Panc1 (cell line): ENCODE measurements around the gene KCNMA1. TPM values are rescaled to one million over a fixed set of nuclear protein-coding genes. Genes with fewer than 3 reads are reported as not detected.

Experiments used
- ATAC-seq: fragments of 200-7000 bp; cut with Tn5 transposase; 2 replicates; pipeline ENCODE4 v1.9.1; 2020; ENCODE audit warnings: mild to moderate bottlenecking, moderate library complexity
- BruUV-seq: library from RNA; stranded (reverse); fragments of 400-500 nt; replicated peaks from 2 replicates; lab custom pipeline; 2021; lab: Mats Ljungman, UMichigan
- CTCF ChIA-PET: fragments of 300-600 bp; sonication (Branson Sonifier 250); formaldehyde crosslinking; loops from one replicate; lab custom pipeline; 2022; ENCODE audit warnings: antibody characterized with exemption; lab: Charles Lee
- POLR2A ChIA-PET: fragments of 300-600 bp; sonication (Branson Sonifier 250); formaldehyde crosslinking; loops from one replicate; lab custom pipeline; 2022; ENCODE audit warnings: antibody characterized with exemption; lab: Charles Lee
- DNase-seq: peaks from one replicate; pipeline ENCODE4 v3.0.0-alpha.2; 2010; ENCODE audit warnings: low read depth, low spot score
- H3K27ac ChIP-seq: 2 replicates; pipeline ENCODE4 v1.5.1; 2011; ENCODE audit warnings: mild to moderate bottlenecking, low read length, inconsistent platforms
- H3K27me3 ChIP-seq: fragments of 200-500 bp; sonication (Bioruptor generic); 2 replicates; pipeline ENCODE4 v1.6.0; 2014; ENCODE audit warnings: low read length, inconsistent platforms; ENCODE audit not compliant: control insufficient read depth, insufficient read depth
- H3K36me3 ChIP-seq: fragments of 200-500 bp; sonication (Bioruptor generic); 2 replicates; pipeline ENCODE4 v1.5.1; 2014; ENCODE audit warnings: inconsistent platforms, mild to moderate bottlenecking, low read length, moderate library complexity; ENCODE audit not compliant: control insufficient read depth, insufficient read depth
- H3K4me1 ChIP-seq: 2 replicates; pipeline ENCODE4 v1.5.1; 2011; ENCODE audit warnings: inconsistent platforms, mild to moderate bottlenecking, low read length, moderate library complexity; ENCODE audit not compliant: control insufficient read depth, insufficient read depth
- H3K4me3 ChIP-seq, 2 experiments: 2 replicates each; pipeline ENCODE4 v1.5.1; 2011 to 2012; ENCODE audit warnings: low read depth in 2 of 2, low read length in 2 of 2, mild to moderate bottlenecking in 2 of 2, inconsistent platforms in 1 of 2, moderate library complexity in 1 of 2
- H3K9me3 ChIP-seq: fragments of 200-500 bp; sonication (Bioruptor generic); 2 replicates; pipeline ENCODE4 v1.5.1; 2014; ENCODE audit warnings: low read depth, mild to moderate bottlenecking, inconsistent platforms, low read length, moderate library complexity; ENCODE audit not compliant: control insufficient read depth, insufficient read depth
- POLR2AphosphoS5 ChIP-seq: IDR thresholded peaks from 2 replicates; pipeline ENCODE4 v1.6.1; 2012; ENCODE audit warnings: mild to moderate bottlenecking, low read depth, low read length, moderate library complexity
- SIN3A ChIP-seq: IDR thresholded peaks from 2 replicates; pipeline ENCODE4 v1.6.1; 2012; ENCODE audit warnings: low read depth, mild to moderate bottlenecking, low read length, moderate library complexity, borderline replicate concordance; ENCODE audit not compliant: insufficient read depth
- TCF7L2 ChIP-seq: IDR thresholded peaks from 2 replicates; pipeline ENCODE4 v1.6.1; 2011; ENCODE audit warnings: mild to moderate bottlenecking, low read depth, low read length, inconsistent platforms
- in situ Hi-C: cut with HindIII; loops from 2 replicates; pipeline ENCODE4 v1.10.0; 2016; ENCODE audit warnings: low sequenced_read_pairs, low pct_unique_long_range_greater_than_20kb
- intact Hi-C: fragments of 100-400 bp; cut with micrococcal nuclease; formaldehyde crosslinking; loops from one replicate; pipeline ENCODE4 v1.10.0; 2022; ENCODE audit not compliant: unreplicated experiment
- total RNA-seq: library from RNA; stranded (reverse); gene quantifications from one replicate; pipeline ENCODE4 v1.2.1, GENCODE V29; 2021; ENCODE audit not compliant: unreplicated experiment
- TF ChIP-seq, protein P1 (sequence below), 2 experiments: IDR thresholded peaks; 2 replicates each; pipeline ENCODE4 v1.6.1; 2011 to 2012; ENCODE audit warnings: low read depth in 2 of 2, control low read depth in 1 of 2, low read length in 1 of 2, mild to moderate bottlenecking in 1 of 2, moderate library complexity in 1 of 2; ENCODE audit not compliant: insufficient read depth in 1 of 2
- TF ChIP-seq, protein P2 (sequence below): fragments of 450-650 bp; IDR thresholded peaks from 2 replicates; pipeline ENCODE4 v1.5.1; 2017; ENCODE audit warnings: mild to moderate bottlenecking

KCNMA1 gene
- total RNA-seq, 1 experiment from 2014 or later, result 91.9 TPM

DNA sequence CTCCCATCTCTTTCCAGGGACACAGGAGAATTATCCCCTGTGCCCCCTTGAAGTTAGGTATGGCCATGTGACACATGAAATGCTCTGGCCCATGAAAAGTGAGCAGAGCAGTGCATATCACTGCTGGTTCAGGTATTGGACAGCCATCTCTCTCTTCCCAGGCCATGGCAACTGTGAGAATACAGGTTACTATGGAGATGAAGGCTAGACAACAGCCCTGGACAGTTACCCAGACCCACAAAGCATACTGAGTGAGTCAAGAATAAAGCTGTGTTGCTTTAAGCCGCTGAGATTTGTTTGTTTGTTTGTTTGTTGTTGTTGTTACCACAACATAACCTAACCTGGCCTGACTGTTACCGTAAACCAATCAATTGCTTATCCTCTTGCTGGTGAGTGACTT lies 722.3 kb downstream of the KCNMA1 start:
- Histone ChIP-seq H3K36me3 (no peaks in the 10 kb centered on the region), H3K4me3 (no peak overlapping the region), H3K4me1 (no peaks in the 10 kb centered on the region), H3K9me3 (no peaks in the 10 kb centered on the region), H3K27me3 (no peaks in the 10 kb centered on the region), H3K27ac (no peak overlapping the region)
- no peak for ATAC-seq
- no peak for DNase-seq
- intact Hi-C loops, result no loop called here
- TF ChIP-seq, protein P1, sequence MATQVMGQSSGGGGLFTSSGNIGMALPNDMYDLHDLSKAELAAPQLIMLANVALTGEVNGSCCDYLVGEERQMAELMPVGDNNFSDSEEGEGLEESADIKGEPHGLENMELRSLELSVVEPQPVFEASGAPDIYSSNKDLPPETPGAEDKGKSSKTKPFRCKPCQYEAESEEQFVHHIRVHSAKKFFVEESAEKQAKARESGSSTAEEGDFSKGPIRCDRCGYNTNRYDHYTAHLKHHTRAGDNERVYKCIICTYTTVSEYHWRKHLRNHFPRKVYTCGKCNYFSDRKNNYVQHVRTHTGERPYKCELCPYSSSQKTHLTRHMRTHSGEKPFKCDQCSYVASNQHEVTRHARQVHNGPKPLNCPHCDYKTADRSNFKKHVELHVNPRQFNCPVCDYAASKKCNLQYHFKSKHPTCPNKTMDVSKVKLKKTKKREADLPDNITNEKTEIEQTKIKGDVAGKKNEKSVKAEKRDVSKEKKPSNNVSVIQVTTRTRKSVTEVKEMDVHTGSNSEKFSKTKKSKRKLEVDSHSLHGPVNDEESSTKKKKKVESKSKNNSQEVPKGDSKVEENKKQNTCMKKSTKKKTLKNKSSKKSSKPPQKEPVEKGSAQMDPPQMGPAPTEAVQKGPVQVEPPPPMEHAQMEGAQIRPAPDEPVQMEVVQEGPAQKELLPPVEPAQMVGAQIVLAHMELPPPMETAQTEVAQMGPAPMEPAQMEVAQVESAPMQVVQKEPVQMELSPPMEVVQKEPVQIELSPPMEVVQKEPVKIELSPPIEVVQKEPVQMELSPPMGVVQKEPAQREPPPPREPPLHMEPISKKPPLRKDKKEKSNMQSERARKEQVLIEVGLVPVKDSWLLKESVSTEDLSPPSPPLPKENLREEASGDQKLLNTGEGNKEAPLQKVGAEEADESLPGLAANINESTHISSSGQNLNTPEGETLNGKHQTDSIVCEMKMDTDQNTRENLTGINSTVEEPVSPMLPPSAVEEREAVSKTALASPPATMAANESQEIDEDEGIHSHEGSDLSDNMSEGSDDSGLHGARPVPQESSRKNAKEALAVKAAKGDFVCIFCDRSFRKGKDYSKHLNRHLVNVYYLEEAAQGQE (IDR thresholded peaks at IDR 0.05; ENCODE audit: insufficient read depth in 1 of 2, low read depth in 2 of 2, low read length in 1 of 2), result no peak
- TF ChIP-seq POLR2AphosphoS5 (no peak), TCF7L2 (no peak), SIN3A (no peak)
- TF ChIP-seq, protein P2, sequence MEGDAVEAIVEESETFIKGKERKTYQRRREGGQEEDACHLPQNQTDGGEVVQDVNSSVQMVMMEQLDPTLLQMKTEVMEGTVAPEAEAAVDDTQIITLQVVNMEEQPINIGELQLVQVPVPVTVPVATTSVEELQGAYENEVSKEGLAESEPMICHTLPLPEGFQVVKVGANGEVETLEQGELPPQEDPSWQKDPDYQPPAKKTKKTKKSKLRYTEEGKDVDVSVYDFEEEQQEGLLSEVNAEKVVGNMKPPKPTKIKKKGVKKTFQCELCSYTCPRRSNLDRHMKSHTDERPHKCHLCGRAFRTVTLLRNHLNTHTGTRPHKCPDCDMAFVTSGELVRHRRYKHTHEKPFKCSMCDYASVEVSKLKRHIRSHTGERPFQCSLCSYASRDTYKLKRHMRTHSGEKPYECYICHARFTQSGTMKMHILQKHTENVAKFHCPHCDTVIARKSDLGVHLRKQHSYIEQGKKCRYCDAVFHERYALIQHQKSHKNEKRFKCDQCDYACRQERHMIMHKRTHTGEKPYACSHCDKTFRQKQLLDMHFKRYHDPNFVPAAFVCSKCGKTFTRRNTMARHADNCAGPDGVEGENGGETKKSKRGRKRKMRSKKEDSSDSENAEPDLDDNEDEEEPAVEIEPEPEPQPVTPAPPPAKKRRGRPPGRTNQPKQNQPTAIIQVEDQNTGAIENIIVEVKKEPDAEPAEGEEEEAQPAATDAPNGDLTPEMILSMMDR, result no peak
- in situ Hi-C loops, result no loop called here
- ChIA-PET CTCF (no interaction called here), POLR2A (no interaction called here)
- BruUV-seq, result no TSS peak

DNA sequence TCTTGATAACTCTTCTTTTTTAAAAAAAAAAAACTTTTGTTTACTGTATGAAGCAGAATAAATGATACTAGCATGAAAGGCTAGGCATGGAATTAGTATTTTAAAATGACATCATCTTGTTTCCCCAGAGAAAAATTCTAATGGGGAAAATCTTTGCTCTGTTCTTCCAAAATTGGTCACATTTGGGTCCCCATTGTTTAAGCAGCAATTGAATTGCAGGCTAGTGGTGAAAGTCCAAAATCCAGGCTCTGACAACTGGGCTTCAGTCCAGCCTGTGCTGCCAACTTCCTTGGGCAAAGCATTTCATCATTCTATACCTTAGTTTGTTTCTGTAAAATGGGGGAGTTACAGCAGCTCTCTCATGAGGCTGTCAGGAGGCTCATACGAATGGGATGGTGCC lies 726.4 kb downstream of the KCNMA1 start:
- TF ChIP-seq SIN3A, result no peak
- no peaks in the 10 kb centered on the region; the same call in 1 of the 2 replicates for H3K36me3 ChIP-seq
- H3K27ac ChIP-seq, result no peak overlapping the region
- H3K4me3 ChIP-seq, result no peak overlapping the region
- intact Hi-C loops (no loop called here), in situ Hi-C loops (no loop called here)
- H3K9me3 ChIP-seq, result no peaks in the 10 kb centered on the region
- no TSS peak for BruUV-seq
- DNase-seq (no peak), ATAC-seq (no peak)
- no peaks in the 10 kb centered on the region for H3K4me1 ChIP-seq
- no peaks in the 10 kb centered on the region for H3K27me3 ChIP-seq
- POLR2A ChIA-PET, result no interaction called here
- CTCF ChIA-PET, result no interaction called here

DNA sequence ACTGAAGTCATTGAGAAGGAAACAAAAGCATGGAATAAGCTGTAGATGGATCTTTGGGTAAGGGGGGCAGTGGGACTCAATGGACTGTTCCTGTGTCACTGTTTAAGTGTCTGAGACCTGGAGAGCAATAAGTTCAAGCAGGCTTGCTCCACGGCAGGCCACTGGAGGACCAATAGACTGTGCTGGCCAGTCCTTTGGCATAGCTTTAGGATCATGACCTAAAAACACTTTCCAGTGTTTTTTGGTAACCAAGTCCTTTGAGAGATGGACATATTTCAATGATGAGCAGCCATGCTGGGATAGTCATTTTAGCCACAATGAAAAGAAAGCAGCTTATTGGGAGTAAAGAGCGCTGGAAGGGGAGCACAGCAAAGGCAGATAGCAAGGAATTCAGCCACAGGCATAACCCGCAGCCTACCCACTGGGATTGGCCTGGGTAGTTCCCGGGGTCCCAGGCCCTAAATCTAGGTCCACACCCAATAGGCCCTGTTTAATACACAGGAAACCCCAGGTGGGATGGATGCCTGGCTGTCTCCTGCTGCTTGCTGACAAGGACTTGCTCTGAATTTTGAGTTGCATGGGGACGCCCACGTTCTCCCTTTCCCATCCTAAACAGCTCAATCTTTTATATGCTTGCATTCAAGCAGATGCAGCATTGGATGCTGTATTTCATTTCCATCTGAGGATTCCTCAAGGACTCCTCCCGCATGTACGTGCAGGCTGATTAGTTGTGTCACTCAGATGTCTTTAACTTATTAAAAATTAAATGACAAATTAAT lies 727.2 kb downstream of the KCNMA1 start:
- Histone ChIP-seq H3K27me3 (no peaks in the 10 kb centered on the region), H3K27ac (no peak overlapping the region), H3K9me3 (no peaks in the 10 kb centered on the region), H3K36me3 (no peaks in the 10 kb centered on the region; the same call in 1 of the 2 replicates), H3K4me3 (no peak overlapping the region), H3K4me1 (no peaks in the 10 kb centered on the region)
- in situ Hi-C loops (no loop called here), intact Hi-C loops (no loop called here)
- no TSS peak for BruUV-seq
- CTCF ChIA-PET, result no interaction called here
- ATAC-seq (no peak), DNase-seq (no peak)
- POLR2A ChIA-PET, result no interaction called here
- TF ChIP-seq TCF7L2 (no peak), POLR2AphosphoS5 (no peak), SIN3A (no peak)
- TF ChIP-seq, protein P1 (IDR thresholded peaks at IDR 0.05; ENCODE audit: insufficient read depth in 1 of 2, low read depth in 2 of 2, low read length in 1 of 2), result no peak
- TF ChIP-seq, protein P2, result no peak
